K562 (cell line): ENCODE results near the gene NOL4L. TPM values are rescaled to one million over a fixed set of nuclear protein-coding genes. Genes with fewer than 3 reads are reported as not detected.

Source experiments
- ATAC-seq: fragments of 200-7000 bp; cut with Tn5 transposase; 3 replicates; pipeline ENCODE4 v1.9.1; 2020; ENCODE audit warnings: moderate library complexity
- BruUV-seq: library from RNA; stranded (reverse); fragments of 400-500 nt; replicated peaks from 2 replicates; lab custom pipeline; 2021; lab: Mats Ljungman, UMichigan
- CTCF ChIA-PET: fragments of 300-600 bp; formaldehyde crosslinking; extraction: SDS; loops from one replicate; lab custom pipeline; 2021; ENCODE audit warnings: low intra/inter-chr PET ratio; lab: Yijun Ruan, JAX
- POLR2A ChIA-PET: fragments of 300-600, 350-650 bp; sonication (Branson Sonifier 250); formaldehyde crosslinking; extraction: SDS; loops from one replicate; lab custom pipeline; 2021; ENCODE audit warnings: antibody characterized with exemption, inconsistent platforms; lab: Yijun Ruan, JAX
- DNase-seq, 4 experiments: peaks; one replicate each; pipeline versions ENCODE4 v3.0.0 to v3.0.0-alpha.2; 2011 to 2018; ENCODE audit warnings: low spot score in 3 of 4, mixed read lengths in 3 of 4; ENCODE audit errors: extremely low read depth in 1 of 4
- FAIRE-seq: peaks from 2 replicates; lab custom pipeline; 2011; peaks lifted over from hg19 to GRCh38; lab: Jason Lieb, UNC
- H2AFZ ChIP-seq: 2 replicates; pipeline ENCODE4 v1.6.0; 2011; ENCODE audit warnings: low read depth, low read length, control low read depth, inconsistent platforms
- H3K27ac ChIP-seq: fragments of 200-600 bp; 3 replicates; pipeline ENCODE4 v1.8.0; 2011; ENCODE audit warnings: low read depth, mild to moderate bottlenecking, control low read depth, inconsistent platforms, low read length, moderate library complexity, mixed read lengths; ENCODE audit errors: extremely low read depth
- H3K27me3 ChIP-seq, 2 experiments: fragments of 300-600 bp in 1 of 2; 2 replicates in 1 of 2; 3 replicates in 1 of 2; pipeline versions ENCODE4 v1.6.0 to v1.8.0; 2011; ENCODE audit warnings: inconsistent platforms in 2 of 2, low read length in 2 of 2, mild to moderate bottlenecking in 1 of 2, mixed read lengths in 1 of 2, moderate library complexity in 1 of 2; ENCODE audit not compliant: control insufficient read depth in 2 of 2, insufficient read depth in 2 of 2
- H3K36me3 ChIP-seq: fragments of 300-600 bp; 3 replicates; pipeline ENCODE4 v1.8.0; 2011; ENCODE audit warnings: mild to moderate bottlenecking, low read length, inconsistent platforms; ENCODE audit not compliant: control insufficient read depth, insufficient read depth
- H3K4me1 ChIP-seq, 2 experiments: fragments of 200-600 bp in 1 of 2; replicated peaks in 1 of 2; 2 replicates in 1 of 2; 3 replicates in 1 of 2; pipeline versions ENCODE4 v1.5.1 to v1.8.0; 2011; ENCODE audit warnings: inconsistent platforms in 2 of 2, low read length in 2 of 2, mild to moderate bottlenecking in 1 of 2, mixed read lengths in 1 of 2, moderate library complexity in 1 of 2; ENCODE audit not compliant: control insufficient read depth in 2 of 2, insufficient read depth in 2 of 2
- H3K4me2 ChIP-seq: 2 replicates; pipeline ENCODE4 v1.6.1; 2011; ENCODE audit warnings: low read length, control low read depth, inconsistent platforms, mixed read lengths; ENCODE audit not compliant: insufficient read depth
- H3K4me3 ChIP-seq: fragments of 200-600 bp; sonication (generic), shearing (Covaris generic); 2 replicates; pipeline ENCODE4 v1.5.1; 2016; ENCODE audit warnings: control low read depth, inconsistent platforms
- H3K79me2 ChIP-seq: fragments of 200-600 bp; 3 replicates; pipeline ENCODE4 v1.8.0; 2011; ENCODE audit warnings: low read length, inconsistent platforms; ENCODE audit not compliant: control insufficient read depth, insufficient read depth
- H3K9ac ChIP-seq, 2 experiments: 2 replicates each; pipeline versions ENCODE4 v1.6.0 to v1.6.1; 2011; ENCODE audit warnings: low read depth in 2 of 2, low read length in 2 of 2, control low read depth in 1 of 2, inconsistent platforms in 1 of 2, mild to moderate bottlenecking in 1 of 2, mixed read lengths in 1 of 2; ENCODE audit not compliant: insufficient read depth in 1 of 2
- H3K9me1 ChIP-seq: one replicate; pipeline ENCODE4 v1.6.0; 2011; ENCODE audit warnings: inconsistent platforms, mild to moderate bottlenecking, low read length, moderate library complexity; ENCODE audit not compliant: control insufficient read depth, insufficient read depth
- H3K9me3 ChIP-seq: replicated peaks from 2 replicates; pipeline ENCODE4 v1.5.1; 2011; ENCODE audit warnings: low read depth, low read length, inconsistent platforms; ENCODE audit not compliant: control insufficient read depth, insufficient read depth
- H4K20me1 ChIP-seq: replicated peaks from 2 replicates; pipeline ENCODE4 v1.6.1; 2011; ENCODE audit warnings: low read length, inconsistent platforms, mixed read lengths; ENCODE audit not compliant: control insufficient read depth, insufficient read depth
- ELF2 ChIP-seq: fragments of 250-450 bp; sonication (Bioruptor Pico); IDR thresholded peaks from 2 replicates; pipeline ENCODE4 v1.5.0; 2021; ENCODE audit warnings: mild to moderate bottlenecking
- ESRRB ChIP-seq: fragments of 250-450 bp; sonication (Bioruptor Pico); IDR thresholded peaks from 2 replicates; pipeline ENCODE4 v1.5.0; 2020; ENCODE audit warnings: mild to moderate bottlenecking, moderate library complexity, borderline replicate concordance
- HNRNPUL1 ChIP-seq: fragments of 200-400 bp; formaldehyde crosslinking; IDR thresholded peaks from 2 replicates; pipeline ENCODE4 v1.6.1; 2017; ENCODE audit warnings: low read length
- MAFG ChIP-seq: fragments of 450-650 bp; conservative IDR thresholded peaks from 2 replicates; pipeline ENCODE4 v1.6.1; 2016; ENCODE audit warnings: missing genetic modification characterization, missing compliant biosample characterization
- MXI1 ChIP-seq: IDR thresholded peaks from 2 replicates; pipeline ENCODE4 v1.6.1; 2011; ENCODE audit warnings: low read depth, mild to moderate bottlenecking, improper control_type of control experiment, low read length
- PATZ1 ChIP-seq: fragments of 250-450 bp; sonication (Bioruptor Pico); IDR thresholded peaks from 2 replicates; pipeline ENCODE4 v1.5.0; 2020; ENCODE audit warnings: mild to moderate bottlenecking, borderline replicate concordance
- POLR2B ChIP-seq: fragments of 450-650 bp; IDR thresholded peaks from 2 replicates; pipeline ENCODE4 v1.6.1; 2018; ENCODE audit warnings: low read depth; ENCODE audit not compliant: partially characterized antibody
- ZNF551 ChIP-seq: fragments of 250-450 bp; sonication (Bioruptor Pico); IDR thresholded peaks from 2 replicates; pipeline ENCODE4 v1.5.0; 2021; ENCODE audit warnings: mild to moderate bottlenecking, moderate library complexity
- WGBS: fragments of 100-300 bp; shearing (Covaris generic); methylation state at CpG from one replicate; pipeline ENCODE4 v1.1.6; 2016; ENCODE audit warnings: low coverage, mixed read lengths; ENCODE audit not compliant: insufficient coverage; ENCODE audit errors: missing lambda C conversion rate; 5-methylcytosine and 5-hydroxymethylcytosine counted together
- in situ Hi-C: fragments of 300-500 bp; cut with MboI; formaldehyde crosslinking; loops from 4 replicates; pipeline ENCODE4 v1.15.0; 2018; ENCODE audit warnings: inconsistent platforms, mixed read lengths
- intact Hi-C: fragments of 100-400 bp; cut with micrococcal nuclease; formaldehyde crosslinking; loops from 2 replicates; pipeline ENCODE4 v1.14.2; 2022
- polyA plus RNA-seq, 8 experiments: library from polyadenylated mRNA; depleted of rRNA in 4 of 8; stranded (reverse) in 5 of 8; unstranded in 3 of 8; fragments of >200 nt; fragmentation: Nextera tagmentation in 2 of 8; fragmentation: Illumina TruSeq in 1 of 8; extraction: Ambion mirVana in 2 of 8; extraction: Trizol in 1 of 8; gene quantifications; 2 replicates each; pipeline versions ENCODE4 v1.2.1 to v1.2.3, GENCODE V29; 2011 to 2014; ENCODE audit warnings: inconsistent platforms in 1 of 8, missing spikeins in 1 of 8
- total RNA-seq, 7 experiments: library from RNA; depleted of rRNA in 6 of 7; stranded (reverse); fragments of >200 nt in 6 of 7; fragmentation: Illumina TruSeq in 2 of 7; extraction: Trizol in 2 of 7; gene quantifications; 2 replicates each; pipeline versions ENCODE4 v1.2.1 to v1.2.3, GENCODE V29; 2011 to 2021; ENCODE audit warnings: low replicate concordance in 1 of 7

NOL4L gene
- total and polyA plus RNA-seq, 9 of the 15 experiments (the other 6 are each of a cell fraction or from before 2014, with no cell fraction given), result 5.1 to 36.2 (median 13.6) TPM

- peaks cover 3% of the 10 kb centered on the region for H3K9me1 ChIP-seq
- TF ChIP-seq ZNF551 (CRISPR knock-in tag) (no peak), POLR2B (no peak), ESRRB (no peak), MXI1 (no peak), PATZ1 (no peak), HNRNPUL1 (no peak), ELF2 (CRISPR knock-in tag) (no peak), MAFG (tag) (no peak)
- no TSS peak for BruUV-seq
- H3K9ac ChIP-seq, result peak overlapping the region in 1 of 2 experiments; percentile 69; a peak in 2 of 4 replicates
- FAIRE-seq (no peak), ATAC-seq (no peak), DNase-seq (no peak)
- H3K27ac ChIP-seq, result no peak overlapping the region; the same call in 2 of the 3 replicates
- no peak overlapping the region for H3K4me3 ChIP-seq
- intact Hi-C loops, result loop anchor here (5.0 kb wide), 1 partner anchor 59 kb away; no protein-coding TSS in a partner anchor
- ChIA-PET POLR2A (interaction anchor here (0.9 to 1.5 kb wide), 9 partner anchors 9 to 320 kb away, joined by 3 to 7 read pairs (median 3); no protein-coding TSS in a partner anchor), CTCF (interaction anchor here (2.0 to 3.9 kb wide), 2 partner anchors 130 to 255 kb away, joined by 9 to 85 read pairs; no protein-coding TSS in a partner anchor)
- H3K79me2 ChIP-seq, result no peaks in the 10 kb centered on the region; the same call in 2 of the 3 replicates
- WGBS, result 81% methylated on average over 8 of the region's 8 CpGs
- no peaks in the 10 kb centered on the region for H3K27me3 ChIP-seq
- H3K9me3 ChIP-seq, result no peaks in the 10 kb centered on the region
- peaks cover 86% of the 10 kb centered on the region; the same call in 2 of the 3 replicates for H3K36me3 ChIP-seq
- peaks cover 5 to 40% of the 10 kb centered on the region in 2 experiments; a peak in 3 of 5 replicates for H3K4me1 ChIP-seq
- H4K20me1 ChIP-seq, result no peaks in the 10 kb centered on the region; the same call in 1 of the 2 replicates
- H3K4me2 ChIP-seq, result no peak overlapping the region
- no peak overlapping the region for H2AFZ ChIP-seq
- in situ Hi-C loops, result no loop called here
Observed at GRCh38 chr20:32522776-32523612, 62.1 kb downstream of the NOL4L start.
